HepG2 (cell line): Measurements from ENCODE around the gene BAIAP3. TPM values are rescaled to one million over a fixed set of nuclear protein-coding genes. Genes with fewer than 3 reads are reported as not detected.
A peak's percentile ranks its signal among the peaks of the same experiment; 100 is the strongest.

ENCODE experiments used
- ASH2L ChIP-seq: fragments of 300-600, 200-600 bp; sonication (generic); IDR thresholded peaks from 2 replicates; pipeline ENCODE4 v1.7.0; 2017; ENCODE audit warnings: low read depth, mild to moderate bottlenecking, moderate library complexity, mixed read lengths, low read length; ENCODE audit not compliant: insufficient read length
- CCAR2 ChIP-seq: fragments of 200-400 bp; formaldehyde crosslinking; optimal IDR thresholded peaks from 2 replicates; pipeline ENCODE3; 2018; ENCODE audit warnings: low read depth, mild to moderate bottlenecking, low read length, moderate library complexity
- ELF3 ChIP-seq: IDR thresholded peaks from 2 replicates; pipeline ENCODE4 v1.6.1; 2016; ENCODE audit warnings: missing genetic modification reagents, missing compliant biosample characterization
- FOXA3 ChIP-seq: IDR thresholded peaks from 2 replicates; pipeline ENCODE4 v1.6.1; 2016; ENCODE audit warnings: missing genetic modification reagents, missing compliant biosample characterization
- GFI1 ChIP-seq: sonication (generic); formaldehyde crosslinking; IDR thresholded peaks from 2 replicates; pipeline ENCODE4 v1.5.0; 2020; ENCODE audit warnings: missing genetic modification reagents, mild to moderate bottlenecking, borderline replicate concordance
- HNRNPLL ChIP-seq: fragments of 200-400 bp; formaldehyde crosslinking; IDR thresholded peaks from 2 replicates; pipeline ENCODE4 v1.6.1; 2017; ENCODE audit warnings: mild to moderate bottlenecking, low read depth, low read length; ENCODE audit not compliant: poor library complexity, severe bottlenecking
- HOXA3 ChIP-seq: sonication (generic); formaldehyde crosslinking; IDR thresholded peaks from 2 replicates; pipeline ENCODE4 v1.5.0; 2020; ENCODE audit warnings: missing genetic modification reagents
- MTA1 ChIP-seq: sonication (generic); formaldehyde crosslinking; IDR thresholded peaks from 2 replicates; pipeline ENCODE4 v1.4.0; 2020; ENCODE audit warnings: missing genetic modification reagents, mild to moderate bottlenecking, borderline replicate concordance
- POGK ChIP-seq: sonication (generic); formaldehyde crosslinking; conservative IDR thresholded peaks from 2 replicates; pipeline ENCODE4 v1.8.0; 2022; ENCODE audit warnings: mild to moderate bottlenecking, moderate library complexity, missing genetic modification reagents
- RBFOX2 ChIP-seq: fragments of 200-400 bp; formaldehyde crosslinking; IDR thresholded peaks from 2 replicates; pipeline ENCODE4 v1.6.1; 2017; ENCODE audit warnings: low read depth, mild to moderate bottlenecking, low read length
- SOX5 ChIP-seq: IDR thresholded peaks from 2 replicates; pipeline ENCODE4 v1.6.1; 2016; ENCODE audit warnings: borderline replicate concordance
- TBX2 ChIP-seq: sonication (generic); formaldehyde crosslinking; IDR thresholded peaks from 2 replicates; pipeline ENCODE4 v1.5.0; 2020; ENCODE audit warnings: missing genetic modification reagents, mild to moderate bottlenecking, borderline replicate concordance
- ZC3H13 ChIP-seq: sonication (generic); formaldehyde crosslinking; IDR thresholded peaks from 2 replicates; pipeline ENCODE4 v1.8.1; 2023; ENCODE audit warnings: mild to moderate bottlenecking, missing genetic modification reagents, moderate library complexity
- ZNF790 ChIP-seq: sonication (generic); formaldehyde crosslinking; IDR thresholded peaks from 2 replicates; pipeline ENCODE4 v1.8.0; 2022; ENCODE audit warnings: missing genetic modification reagents, mild to moderate bottlenecking, borderline replicate concordance
- polyA plus RNA-seq, 8 experiments: library from polyadenylated mRNA; depleted of rRNA in 3 of 8; stranded (reverse) in 7 of 8; unstranded in 1 of 8; fragments of >200 nt; fragmentation: Illumina TruSeq in 4 of 8; extraction: Trizol in 4 of 8; gene quantifications; 2 replicates each; pipeline versions ENCODE4 v1.2.1 to v1.2.3, GENCODE V29; 2011 to 2016; ENCODE audit warnings: low read depth in 4 of 8, missing spikeins in 1 of 8, mixed read lengths in 1 of 8; ENCODE audit not compliant: insufficient read depth in 1 of 8
- total RNA-seq, 5 experiments: library from RNA; depleted of rRNA; stranded (reverse); fragments of >200 nt; fragmentation: Illumina TruSeq; extraction: Trizol; gene quantifications; 2 replicates each; pipeline ENCODE4 v1.2.3, GENCODE V29; 2016; ENCODE audit warnings: low read depth in 1 of 5
- TF ChIP-seq, protein P1 (sequence below): sonication (generic); formaldehyde crosslinking; IDR thresholded peaks from 2 replicates; pipeline ENCODE4 v1.8.0; 2022; ENCODE audit warnings: mild to moderate bottlenecking, missing genetic modification reagents, moderate library complexity
- TF ChIP-seq, protein P2 (sequence below): sonication (generic); formaldehyde crosslinking; IDR thresholded peaks from 2 replicates; pipeline ENCODE4 v1.4.0; 2020; ENCODE audit warnings: missing genetic modification reagents, borderline replicate concordance
- TF ChIP-seq, protein P3 (sequence below): sonication (generic); formaldehyde crosslinking; IDR thresholded peaks from 2 replicates; pipeline ENCODE4 v1.8.1; 2023; ENCODE audit warnings: missing genetic modification reagents, inconsistent platforms, borderline replicate concordance
- TF ChIP-seq, protein P4 (sequence below): sonication (generic); formaldehyde crosslinking; IDR thresholded peaks from 2 replicates; pipeline ENCODE4 v1.4.0; 2020; ENCODE audit warnings: missing genetic modification reagents, low read depth, mild to moderate bottlenecking, borderline replicate concordance

Gene BAIAP3
- total and polyA plus RNA-seq, 2 of the 13 experiments (the other 11 are each of a cell fraction or from before 2014, with no cell fraction given) = 3.2 to 5.7 TPM

DNA sequence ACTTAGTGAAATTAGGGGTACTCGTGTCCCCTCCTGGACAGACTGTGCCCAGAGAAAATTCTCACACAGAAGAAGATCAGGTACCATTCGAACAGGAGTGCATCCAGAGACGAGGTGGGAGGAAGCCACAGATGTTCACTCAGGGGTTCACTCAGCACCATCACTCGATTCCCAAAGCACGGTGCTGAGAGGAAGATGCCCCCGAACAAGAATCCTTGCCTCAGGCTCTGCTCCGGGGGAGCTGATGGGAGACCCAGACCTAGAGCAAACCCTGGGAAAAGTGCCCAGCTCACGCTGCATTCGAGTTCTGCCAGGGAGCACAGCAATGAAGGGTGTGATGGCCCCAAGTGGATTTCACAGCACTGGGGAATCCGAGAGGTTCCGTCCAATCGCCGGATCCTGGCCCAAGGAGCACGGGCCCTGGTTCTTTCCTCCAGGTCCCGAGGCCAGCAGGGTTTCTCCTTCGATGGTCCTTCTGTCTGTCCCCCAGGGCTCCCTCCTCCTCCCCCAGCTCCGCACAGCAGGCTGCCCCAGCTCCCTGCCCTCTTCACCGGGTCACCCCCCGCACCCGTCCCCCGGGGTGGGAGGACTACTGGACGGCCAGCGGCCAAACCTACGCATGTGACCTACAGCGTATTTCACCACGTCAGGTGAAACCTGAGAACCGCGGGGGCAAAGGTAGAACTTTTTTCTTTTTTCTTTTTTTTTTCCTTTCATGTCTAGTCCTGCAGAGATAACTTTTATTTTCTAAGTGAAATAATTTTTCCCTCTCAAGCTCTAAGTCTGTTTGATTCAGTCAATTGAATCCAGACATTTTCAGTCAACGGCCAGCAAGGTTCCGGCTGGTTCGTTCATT lies 34.2 kb upstream of the BAIAP3 start (continued):
- peak; percentile 44; the same call in 1 of the 2 replicates for TF ChIP-seq POGK (CRISPR knock-in tag)
- no peak; the same call in 1 of the 2 replicates for TF ChIP-seq SOX5 (CRISPR knock-in tag)
- peak; percentile 64 for TF ChIP-seq HNRNPLL
- TF ChIP-seq FOXA3 (CRISPR knock-in tag) = peak; percentile 12; the same call in 1 of the 2 replicates
- TF ChIP-seq, protein P1, sequence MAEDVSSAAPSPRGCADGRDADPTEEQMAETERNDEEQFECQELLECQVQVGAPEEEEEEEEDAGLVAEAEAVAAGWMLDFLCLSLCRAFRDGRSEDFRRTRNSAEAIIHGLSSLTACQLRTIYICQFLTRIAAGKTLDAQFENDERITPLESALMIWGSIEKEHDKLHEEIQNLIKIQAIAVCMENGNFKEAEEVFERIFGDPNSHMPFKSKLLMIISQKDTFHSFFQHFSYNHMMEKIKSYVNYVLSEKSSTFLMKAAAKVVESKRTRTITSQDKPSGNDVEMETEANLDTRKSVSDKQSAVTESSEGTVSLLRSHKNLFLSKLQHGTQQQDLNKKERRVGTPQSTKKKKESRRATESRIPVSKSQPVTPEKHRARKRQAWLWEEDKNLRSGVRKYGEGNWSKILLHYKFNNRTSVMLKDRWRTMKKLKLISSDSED (CRISPR knock-in tag) = no peak
- no peak for TF ChIP-seq ZC3H13 (CRISPR knock-in tag)
- TF ChIP-seq HOXA3 (CRISPR knock-in tag) = peak; percentile 66; the same call in 1 of the 2 replicates
- no peak for TF ChIP-seq CCAR2
- TF ChIP-seq, protein P2, sequence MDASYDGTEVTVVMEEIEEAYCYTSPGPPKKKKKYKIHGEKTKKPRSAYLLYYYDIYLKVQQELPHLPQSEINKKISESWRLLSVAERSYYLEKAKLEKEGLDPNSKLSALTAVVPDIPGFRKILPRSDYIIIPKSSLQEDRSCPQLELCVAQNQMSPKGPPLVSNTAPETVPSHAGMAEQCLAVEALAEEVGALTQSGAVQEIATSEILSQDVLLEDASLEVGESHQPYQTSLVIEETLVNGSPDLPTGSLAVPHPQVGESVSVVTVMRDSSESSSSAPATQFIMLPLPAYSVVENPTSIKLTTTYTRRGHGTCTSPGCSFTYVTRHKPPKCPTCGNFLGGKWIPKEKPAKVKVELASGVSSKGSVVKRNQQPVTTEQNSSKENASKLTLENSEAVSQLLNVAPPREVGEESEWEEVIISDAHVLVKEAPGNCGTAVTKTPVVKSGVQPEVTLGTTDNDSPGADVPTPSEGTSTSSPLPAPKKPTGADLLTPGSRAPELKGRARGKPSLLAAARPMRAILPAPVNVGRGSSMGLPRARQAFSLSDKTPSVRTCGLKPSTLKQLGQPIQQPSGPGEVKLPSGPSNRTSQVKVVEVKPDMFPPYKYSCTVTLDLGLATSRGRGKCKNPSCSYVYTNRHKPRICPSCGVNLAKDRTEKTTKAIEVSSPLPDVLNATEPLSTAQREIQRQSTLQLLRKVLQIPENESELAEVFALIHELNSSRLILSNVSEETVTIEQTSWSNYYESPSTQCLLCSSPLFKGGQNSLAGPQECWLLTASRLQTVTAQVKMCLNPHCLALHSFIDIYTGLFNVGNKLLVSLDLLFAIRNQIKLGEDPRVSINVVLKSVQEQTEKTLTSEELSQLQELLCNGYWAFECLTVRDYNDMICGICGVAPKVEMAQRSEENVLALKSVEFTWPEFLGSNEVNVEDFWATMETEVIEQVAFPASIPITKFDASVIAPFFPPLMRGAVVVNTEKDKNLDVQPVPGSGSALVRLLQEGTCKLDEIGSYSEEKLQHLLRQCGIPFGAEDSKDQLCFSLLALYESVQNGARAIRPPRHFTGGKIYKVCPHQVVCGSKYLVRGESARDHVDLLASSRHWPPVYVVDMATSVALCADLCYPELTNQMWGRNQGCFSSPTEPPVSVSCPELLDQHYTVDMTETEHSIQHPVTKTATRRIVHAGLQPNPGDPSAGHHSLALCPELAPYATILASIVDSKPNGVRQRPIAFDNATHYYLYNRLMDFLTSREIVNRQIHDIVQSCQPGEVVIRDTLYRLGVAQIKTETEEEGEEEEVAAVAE (CRISPR knock-in tag) = no peak
- peak; percentile 71 for TF ChIP-seq ELF3 (CRISPR knock-in tag)
- TF ChIP-seq, protein P3, sequence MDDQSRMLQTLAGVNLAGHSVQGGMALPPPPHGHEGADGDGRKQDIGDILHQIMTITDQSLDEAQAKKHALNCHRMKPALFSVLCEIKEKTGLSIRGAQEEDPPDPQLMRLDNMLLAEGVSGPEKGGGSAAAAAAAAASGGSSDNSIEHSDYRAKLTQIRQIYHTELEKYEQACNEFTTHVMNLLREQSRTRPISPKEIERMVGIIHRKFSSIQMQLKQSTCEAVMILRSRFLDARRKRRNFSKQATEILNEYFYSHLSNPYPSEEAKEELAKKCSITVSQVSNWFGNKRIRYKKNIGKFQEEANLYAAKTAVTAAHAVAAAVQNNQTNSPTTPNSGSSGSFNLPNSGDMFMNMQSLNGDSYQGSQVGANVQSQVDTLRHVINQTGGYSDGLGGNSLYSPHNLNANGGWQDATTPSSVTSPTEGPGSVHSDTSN (CRISPR knock-in tag) = no peak
- TF ChIP-seq ASH2L = peak; percentile 59
- peak; percentile 80; the same call in 1 of the 2 replicates for TF ChIP-seq MTA1 (CRISPR knock-in tag)
- TF ChIP-seq RBFOX2 = no peak
- TF ChIP-seq GFI1 (CRISPR knock-in tag) = no peak
- TF ChIP-seq TBX2 (CRISPR knock-in tag) = peak; percentile 14; the same call in 1 of the 2 replicates
- no peak for TF ChIP-seq ZNF790 (CRISPR knock-in tag)
- TF ChIP-seq, protein P4, sequence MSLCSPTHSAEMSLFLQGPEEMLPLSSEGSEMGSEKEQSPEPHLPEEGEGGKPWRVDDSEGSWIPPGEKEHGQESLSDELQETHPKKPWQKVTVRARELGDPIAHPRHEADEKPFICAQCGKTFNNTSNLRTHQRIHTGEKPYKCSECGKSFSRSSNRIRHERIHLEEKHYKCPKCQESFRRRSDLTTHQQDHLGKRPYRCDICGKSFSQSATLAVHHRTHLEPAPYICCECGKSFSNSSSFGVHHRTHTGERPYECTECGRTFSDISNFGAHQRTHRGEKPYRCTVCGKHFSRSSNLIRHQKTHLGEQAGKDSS (CRISPR knock-in tag) = 0 out of 2 replicates have a peak, but pooled peaks have one; percentile 42
